Myocyte (in vitro differentiated cells): ENCODE data around the gene G6PC1. TPM values are rescaled to one million over a fixed set of nuclear protein-coding genes. Genes with fewer than 3 reads are reported as not detected.
"Not testable (repeated sequence)": the region's sequence is repeated elsewhere in the genome, so short reads cannot be mapped to it uniquely, and the experiment has no call there.

Experiments
- DNase-seq: peaks from one replicate; pipeline ENCODE4 v3.0.0-alpha.2; 2012; ENCODE audit warnings: low read depth
- polyA plus RNA-seq: library from polyadenylated mRNA; unstranded; fragments of >200 nt; gene quantifications from one replicate; pipeline ENCODE4 v1.2.1, GENCODE V29; 2012; ENCODE audit warnings: missing spikeins
- total RNA-seq: library from RNA; depleted of rRNA; stranded (reverse); fragments of >200 nt; gene quantifications from 2 replicates; pipeline ENCODE4 v1.2.3, GENCODE V29; 2014

The G6PC1 gene
- not detected in 2 replicates for total RNA-seq
- not detected for polyA plus RNA-seq

- no peak for DNase-seq
These were observed at the start of gene G6PC1 for GRCh38 chr17:42900460-42901331. G6PC1 (plus strand) TSS chr17:42900799; CDS start chr17:42900877, 78 bp downstream.

- peak; percentile 47 for DNase-seq
These were observed 49.6 kb upstream of the G6PC1 start, which contains the start of gene AOC3 for GRCh38 chr17:42850954-42851353. AOC3 (plus strand) TSS chr17:42851199; CDS start chr17:42851344, 145 bp downstream.

DNA sequence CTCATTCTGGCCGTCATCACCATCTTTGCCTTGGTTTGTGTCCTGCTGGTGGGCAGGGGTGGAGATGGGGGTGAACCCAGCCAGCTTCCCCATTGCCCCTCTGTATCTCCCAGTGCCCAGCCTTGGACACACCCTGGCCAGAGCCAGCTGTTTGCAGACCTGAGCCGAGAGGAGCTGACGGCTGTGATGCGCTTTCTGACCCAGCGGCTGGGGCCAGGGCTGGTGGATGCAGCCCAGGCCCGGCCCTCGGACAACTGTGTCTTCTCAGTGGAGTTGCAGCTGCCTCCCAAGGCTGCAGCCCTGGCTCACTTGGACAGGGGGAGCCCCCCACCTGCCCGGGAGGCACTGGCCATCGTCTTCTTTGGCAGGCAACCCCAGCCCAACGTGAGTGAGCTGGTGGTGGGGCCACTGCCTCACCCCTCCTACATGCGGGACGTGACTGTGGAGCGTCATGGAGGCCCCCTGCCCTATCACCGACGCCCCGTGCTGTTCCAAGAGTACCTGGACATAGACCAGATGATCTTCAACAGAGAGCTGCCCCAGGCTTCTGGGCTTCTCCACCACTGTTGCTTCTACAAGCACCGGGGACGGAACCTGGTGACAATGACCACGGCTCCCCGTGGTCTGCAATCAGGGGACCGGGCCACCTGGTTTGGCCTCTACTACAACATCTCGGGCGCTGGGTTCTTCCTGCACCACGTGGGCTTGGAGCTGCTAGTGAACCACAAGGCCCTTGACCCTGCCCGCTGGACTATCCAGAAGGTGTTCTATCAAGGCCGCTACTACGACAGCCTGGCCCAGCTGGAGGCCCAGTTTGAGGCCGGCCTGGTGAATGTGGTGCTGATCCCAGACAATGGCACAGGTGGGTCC, 49.0 kb upstream of the G6PC1 start:
- not testable (repeated sequence) for DNase-seq

DNA sequence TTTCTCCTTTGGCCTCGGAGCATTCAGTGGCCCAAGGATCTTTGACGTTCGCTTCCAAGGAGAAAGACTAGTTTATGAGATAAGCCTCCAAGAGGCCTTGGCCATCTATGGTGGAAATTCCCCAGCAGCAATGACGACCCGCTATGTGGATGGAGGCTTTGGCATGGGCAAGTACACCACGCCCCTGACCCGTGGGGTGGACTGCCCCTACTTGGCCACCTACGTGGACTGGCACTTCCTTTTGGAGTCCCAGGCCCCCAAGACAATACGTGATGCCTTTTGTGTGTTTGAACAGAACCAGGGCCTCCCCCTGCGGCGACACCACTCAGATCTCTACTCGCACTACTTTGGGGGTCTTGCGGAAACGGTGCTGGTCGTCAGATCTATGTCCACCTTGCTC, 48.2 kb upstream of the G6PC1 start:
- no peak for DNase-seq

DNA sequence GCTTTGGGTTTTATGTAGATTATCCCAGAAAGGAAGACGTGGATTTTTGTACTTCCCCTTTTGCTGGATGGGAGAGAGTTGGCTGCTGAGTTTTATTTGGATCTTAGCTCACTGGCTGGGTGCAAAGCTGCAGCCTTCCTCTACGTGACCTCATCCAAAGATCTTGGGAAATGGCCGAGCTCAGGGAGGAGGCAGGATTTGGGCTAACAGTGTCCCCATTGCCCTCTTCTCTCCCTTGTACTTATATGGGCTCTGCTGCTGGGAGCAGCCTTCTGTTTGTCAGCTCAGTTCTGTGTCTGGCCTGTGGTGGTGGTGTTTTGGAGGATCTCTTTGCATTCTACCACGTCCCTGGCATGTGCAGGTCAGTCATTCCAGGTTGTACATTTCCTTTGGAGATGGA, 47.6 kb upstream of the G6PC1 start:
- no peak for DNase-seq

DNA sequence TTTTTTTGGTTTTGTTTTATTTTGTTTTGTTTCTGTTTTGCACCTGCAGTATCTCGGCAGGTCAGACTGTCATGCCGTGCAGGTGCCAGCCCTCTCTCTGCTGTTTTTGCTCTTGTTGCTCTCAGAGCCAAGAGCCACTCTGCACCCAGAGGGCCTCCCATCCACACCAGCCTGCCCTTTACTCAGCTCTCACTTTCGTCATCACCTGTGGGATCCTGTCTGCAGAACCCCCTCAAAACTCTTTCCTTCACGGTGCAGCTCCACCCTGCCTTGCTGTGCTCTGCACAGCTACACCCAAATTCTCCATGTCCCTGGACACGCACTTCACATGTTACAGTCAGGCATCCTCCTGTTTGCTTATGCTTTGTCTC, 47.0 kb upstream of the G6PC1 start:
- DNase-seq, result no peak

DNA sequence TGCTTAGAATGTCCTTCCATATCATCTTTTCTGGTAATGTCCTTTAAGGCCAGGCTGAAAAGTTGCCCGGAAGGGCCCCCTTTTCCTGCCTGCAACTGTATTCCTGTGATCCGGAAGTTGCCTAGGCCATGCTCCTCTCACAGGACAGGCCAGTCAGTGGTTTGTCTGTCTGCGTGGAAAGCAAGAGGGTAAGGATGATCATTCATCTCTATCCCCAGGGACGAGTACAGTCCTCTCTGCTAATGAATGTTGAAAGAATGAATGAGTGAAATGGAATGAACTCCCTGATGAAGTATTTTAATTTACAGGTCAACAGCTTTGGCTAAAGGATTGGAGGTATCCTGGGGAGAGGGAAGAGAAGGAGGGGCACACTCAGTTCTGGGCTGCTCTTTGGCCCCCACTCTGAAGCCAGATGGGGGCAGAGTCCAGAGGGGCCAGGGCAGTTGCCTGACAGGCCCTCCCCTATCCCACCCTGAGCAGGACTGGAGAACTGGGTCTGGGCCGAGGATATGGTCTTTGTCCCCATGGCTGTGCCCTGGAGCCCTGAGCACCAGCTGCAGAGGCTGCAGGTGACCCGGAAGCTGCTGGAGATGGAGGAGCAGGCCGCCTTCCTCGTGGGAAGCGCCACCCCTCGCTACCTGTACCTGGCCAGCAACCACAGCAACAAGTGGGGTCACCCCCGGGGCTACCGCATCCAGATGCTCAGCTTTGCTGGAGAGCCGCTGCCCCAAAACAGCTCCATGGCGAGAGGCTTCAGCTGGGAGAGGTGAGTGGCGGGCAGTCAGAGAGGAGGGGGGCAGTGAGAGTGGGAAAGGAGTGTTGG, 46.4 kb upstream of the G6PC1 start:
- DNase-seq, result no peak

GRCh38 chr17:42855048-42855596, 45.5 kb upstream of the G6PC1 start:
- DNase-seq, result no peak

DNA sequence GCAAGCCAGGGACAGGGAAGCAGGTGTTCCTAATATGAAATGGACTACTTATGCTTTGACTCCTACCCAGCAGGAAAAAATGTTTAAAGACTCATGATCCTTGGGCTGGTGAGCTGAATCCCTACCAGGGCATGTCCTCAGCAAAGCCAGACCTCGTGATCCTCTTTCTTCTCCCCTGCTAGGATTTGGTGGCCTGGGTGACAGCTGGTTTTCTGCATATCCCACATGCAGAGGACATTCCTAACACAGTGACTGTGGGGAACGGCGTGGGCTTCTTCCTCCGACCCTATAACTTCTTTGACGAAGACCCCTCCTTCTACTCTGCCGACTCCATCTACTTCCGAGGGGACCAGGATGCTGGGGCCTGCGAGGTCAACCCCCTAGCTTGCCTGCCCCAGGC, 44.5 kb upstream of the G6PC1 start:
- not testable (repeated sequence) for DNase-seq

- not testable (repeated sequence) for DNase-seq
These were observed 44.1 kb upstream of the G6PC1 start for GRCh38 chr17:42856516-42856915.

DNA sequence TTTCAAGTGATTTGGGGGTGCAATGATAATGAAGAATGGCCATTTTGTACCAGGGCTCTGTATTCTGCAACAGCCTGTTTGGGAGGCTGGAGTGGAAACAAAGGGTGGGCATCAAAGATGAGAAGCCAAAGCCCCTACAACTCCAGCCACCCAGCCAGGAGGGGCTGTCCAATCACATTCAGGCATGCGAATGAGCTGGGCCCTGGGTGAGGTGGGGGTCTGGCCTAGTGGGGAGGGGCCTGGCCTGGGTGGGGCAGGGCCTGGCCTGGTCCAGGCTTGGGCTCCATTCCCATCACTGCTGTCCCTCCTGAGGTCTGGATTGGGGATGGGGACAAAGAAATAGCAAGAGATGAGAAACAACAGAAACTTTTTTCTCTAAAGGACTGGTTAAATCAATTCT, 43.2 kb upstream of the G6PC1 start:
- DNase-seq, result no peak

GRCh38 chr17:42865638-42866094, 34.9 kb upstream of the G6PC1 start:
- no peak for DNase-seq

- DNase-seq, result no peak
These were observed 34.4 kb upstream of the G6PC1 start for GRCh38 chr17:42866216-42866615.

DNA sequence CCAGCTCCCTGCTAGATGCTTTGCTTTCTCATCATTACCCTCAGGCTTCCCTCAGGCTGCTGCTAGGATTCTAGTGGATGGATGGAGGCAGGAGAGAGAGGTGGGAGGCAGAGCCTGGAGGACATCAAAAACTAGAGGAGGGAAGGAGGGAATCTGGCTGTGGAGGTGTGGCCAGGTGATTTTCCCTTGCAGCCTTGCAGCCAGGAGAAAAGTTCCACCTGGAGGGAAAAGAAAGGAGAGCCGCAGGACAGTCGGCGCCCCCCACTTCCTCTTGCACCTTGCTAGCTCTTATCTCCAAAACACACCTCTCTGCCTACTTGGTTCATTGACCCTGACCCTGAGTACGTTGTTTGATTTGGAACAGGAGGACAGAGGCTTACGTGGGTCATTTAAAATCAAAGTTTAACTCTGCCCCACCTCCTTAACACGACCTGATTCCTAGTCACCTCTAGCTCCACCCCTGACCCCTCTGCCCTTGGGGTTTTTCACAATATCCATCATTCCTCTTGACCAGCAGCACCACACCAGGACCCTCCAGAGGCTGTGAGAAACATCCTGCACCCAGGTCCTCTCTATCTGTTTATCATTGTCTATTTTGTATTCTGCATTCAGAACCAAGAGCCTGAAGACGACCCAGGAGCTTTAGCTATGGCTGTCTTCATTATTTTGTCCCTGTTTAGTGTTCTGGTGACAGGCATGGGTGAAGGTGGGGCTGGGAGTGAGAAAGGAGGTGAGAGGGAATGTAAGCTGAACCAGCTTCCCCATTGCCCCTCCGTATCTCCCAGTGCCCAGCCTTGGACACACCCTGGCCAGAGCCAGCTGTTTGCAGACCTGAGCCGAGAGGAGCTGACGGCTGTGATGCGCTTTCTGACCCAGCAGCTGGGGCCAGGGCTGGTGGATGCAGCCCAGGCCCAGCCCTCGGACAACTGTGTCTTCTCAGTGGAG, 33.7 kb upstream of the G6PC1 start:
- peak; percentile 18 for DNase-seq

DNA sequence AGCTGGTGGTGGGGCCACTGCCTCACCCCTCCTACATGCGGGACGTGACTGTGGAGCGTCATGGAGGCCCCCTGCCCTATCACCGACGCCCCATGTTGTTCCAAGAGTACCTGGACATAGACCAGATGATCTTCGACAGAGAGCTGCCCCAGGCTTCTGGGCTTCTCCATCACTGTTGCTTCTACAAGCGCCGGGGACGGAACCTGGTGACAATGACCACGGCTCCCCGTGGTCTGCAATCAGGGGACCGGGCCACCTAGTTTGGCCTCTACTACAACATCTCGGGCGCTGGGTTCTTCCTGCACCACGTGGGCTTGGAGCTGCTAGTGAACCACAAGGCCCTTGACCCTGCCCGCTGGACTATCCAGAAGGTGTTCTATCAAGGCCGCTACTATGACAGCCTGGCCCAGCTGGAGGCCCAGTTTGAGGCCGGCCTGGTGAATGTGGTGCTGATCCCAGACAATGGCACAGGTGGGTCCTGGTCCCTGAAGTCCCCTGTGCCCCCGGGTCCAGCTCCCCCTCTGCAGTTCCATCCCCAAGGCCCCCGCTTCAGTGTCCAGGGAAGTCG, 32.8 kb upstream of the G6PC1 start:
- DNase-seq, result not testable (repeated sequence)

DNA sequence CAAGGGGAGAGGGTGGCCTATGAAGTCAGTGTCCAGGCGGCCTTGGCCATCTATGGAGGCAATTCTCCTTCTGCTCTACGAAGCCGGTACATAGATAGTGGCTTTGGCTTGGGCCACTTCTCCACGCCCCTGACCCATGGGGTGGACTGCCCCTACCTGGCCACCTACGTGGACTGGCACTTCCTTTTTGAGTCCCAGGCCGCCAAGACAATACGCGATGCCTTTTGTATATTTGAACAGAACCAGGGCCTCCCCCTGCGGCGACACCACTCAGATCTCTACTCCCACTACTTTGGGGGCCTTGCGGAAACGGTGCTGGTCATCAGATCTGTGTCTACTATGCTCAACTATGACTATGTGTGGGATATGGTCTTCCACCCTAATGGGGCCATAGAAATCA, 32.3 kb upstream of the G6PC1 start:
- DNase-seq, result no peak

DNA sequence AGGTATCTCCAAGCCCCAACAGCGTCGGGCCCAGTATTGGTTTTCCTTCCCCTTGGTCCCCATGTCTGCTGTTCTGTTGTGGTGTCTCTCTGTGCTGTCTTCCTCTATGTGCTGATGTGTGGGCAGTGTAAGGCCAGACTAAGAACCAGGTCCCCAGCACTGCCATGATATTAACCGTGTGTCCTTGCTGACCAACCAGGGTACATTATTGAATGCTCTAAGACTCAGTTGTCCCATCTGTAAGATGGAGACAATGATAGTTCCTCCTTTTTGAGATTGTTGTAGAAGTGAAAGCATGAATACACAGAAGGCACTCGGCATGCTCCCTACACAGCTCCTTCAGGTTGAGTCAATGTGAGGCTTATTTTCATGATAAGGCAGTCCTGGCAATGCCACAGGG, 29.0 kb upstream of the G6PC1 start:
- no peak for DNase-seq

DNA sequence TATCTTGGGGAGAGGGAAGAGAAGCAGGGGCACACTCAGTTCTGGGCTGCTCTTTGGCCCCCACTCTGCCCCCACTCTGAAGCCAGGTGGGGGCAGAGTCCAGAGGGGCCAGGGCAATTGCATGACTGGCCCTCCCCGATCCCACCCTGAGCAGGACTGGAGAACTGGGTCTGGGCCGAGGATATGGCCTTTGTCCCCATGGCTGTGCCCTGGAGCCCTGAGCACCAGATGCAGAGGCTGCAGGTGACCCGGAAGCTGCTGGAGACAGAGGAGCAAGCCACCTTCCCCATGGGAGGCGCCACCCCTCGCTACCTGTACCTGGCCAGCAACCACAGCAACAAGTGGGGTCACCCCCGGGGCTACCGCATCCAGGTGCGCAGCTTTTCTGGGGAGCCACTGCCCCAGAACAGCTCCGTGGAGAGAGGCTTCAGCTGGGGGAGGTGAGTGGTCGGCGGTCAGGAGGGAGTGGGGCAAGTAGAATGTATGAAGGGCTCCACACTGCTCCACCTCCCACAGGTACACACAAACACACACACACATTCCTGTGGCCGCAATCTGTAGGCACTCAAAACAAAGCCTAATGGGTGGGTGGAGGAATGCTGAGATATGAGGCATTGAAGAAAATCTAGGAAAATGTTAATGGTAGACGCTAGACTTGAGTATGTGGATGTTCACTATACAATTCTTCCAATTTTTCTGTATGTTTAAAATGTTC, 28.2 kb upstream of the G6PC1 start:
- no peak for DNase-seq

GRCh38 chr17:42873315-42873714, 27.3 kb upstream of the G6PC1 start:
- DNase-seq, result no peak
